ENCODE data around the gene ALDH16A1. TPM values are rescaled to one million over a fixed set of nuclear protein-coding genes. Genes with fewer than 3 reads are reported as not detected.

The ALDH16A1 gene
- total and polyA plus RNA-seq, 2 of the 8 experiments (the other 6 are each of a cell fraction or from before 2014, with no cell fraction given), result 30.5 to 34.3 TPM

DNA sequence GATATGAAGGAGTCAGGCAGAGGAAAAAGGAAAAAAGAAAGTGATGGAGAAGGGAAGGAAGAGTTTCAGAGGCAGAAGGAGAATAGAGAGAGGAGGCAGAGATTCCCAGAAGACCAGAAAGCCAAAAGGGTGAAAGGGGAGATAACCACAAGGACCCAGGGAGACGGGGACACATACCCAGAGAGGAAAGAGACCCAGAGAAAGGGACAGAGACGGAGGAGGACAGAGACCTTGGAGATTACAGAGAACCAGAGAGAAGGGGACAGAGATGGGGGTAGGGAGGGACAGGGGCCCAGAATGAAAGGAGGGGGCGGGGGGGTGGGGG, 31.2 kb upstream of the ALDH16A1 start (continued):
- TF ChIP-seq, protein P1, sequence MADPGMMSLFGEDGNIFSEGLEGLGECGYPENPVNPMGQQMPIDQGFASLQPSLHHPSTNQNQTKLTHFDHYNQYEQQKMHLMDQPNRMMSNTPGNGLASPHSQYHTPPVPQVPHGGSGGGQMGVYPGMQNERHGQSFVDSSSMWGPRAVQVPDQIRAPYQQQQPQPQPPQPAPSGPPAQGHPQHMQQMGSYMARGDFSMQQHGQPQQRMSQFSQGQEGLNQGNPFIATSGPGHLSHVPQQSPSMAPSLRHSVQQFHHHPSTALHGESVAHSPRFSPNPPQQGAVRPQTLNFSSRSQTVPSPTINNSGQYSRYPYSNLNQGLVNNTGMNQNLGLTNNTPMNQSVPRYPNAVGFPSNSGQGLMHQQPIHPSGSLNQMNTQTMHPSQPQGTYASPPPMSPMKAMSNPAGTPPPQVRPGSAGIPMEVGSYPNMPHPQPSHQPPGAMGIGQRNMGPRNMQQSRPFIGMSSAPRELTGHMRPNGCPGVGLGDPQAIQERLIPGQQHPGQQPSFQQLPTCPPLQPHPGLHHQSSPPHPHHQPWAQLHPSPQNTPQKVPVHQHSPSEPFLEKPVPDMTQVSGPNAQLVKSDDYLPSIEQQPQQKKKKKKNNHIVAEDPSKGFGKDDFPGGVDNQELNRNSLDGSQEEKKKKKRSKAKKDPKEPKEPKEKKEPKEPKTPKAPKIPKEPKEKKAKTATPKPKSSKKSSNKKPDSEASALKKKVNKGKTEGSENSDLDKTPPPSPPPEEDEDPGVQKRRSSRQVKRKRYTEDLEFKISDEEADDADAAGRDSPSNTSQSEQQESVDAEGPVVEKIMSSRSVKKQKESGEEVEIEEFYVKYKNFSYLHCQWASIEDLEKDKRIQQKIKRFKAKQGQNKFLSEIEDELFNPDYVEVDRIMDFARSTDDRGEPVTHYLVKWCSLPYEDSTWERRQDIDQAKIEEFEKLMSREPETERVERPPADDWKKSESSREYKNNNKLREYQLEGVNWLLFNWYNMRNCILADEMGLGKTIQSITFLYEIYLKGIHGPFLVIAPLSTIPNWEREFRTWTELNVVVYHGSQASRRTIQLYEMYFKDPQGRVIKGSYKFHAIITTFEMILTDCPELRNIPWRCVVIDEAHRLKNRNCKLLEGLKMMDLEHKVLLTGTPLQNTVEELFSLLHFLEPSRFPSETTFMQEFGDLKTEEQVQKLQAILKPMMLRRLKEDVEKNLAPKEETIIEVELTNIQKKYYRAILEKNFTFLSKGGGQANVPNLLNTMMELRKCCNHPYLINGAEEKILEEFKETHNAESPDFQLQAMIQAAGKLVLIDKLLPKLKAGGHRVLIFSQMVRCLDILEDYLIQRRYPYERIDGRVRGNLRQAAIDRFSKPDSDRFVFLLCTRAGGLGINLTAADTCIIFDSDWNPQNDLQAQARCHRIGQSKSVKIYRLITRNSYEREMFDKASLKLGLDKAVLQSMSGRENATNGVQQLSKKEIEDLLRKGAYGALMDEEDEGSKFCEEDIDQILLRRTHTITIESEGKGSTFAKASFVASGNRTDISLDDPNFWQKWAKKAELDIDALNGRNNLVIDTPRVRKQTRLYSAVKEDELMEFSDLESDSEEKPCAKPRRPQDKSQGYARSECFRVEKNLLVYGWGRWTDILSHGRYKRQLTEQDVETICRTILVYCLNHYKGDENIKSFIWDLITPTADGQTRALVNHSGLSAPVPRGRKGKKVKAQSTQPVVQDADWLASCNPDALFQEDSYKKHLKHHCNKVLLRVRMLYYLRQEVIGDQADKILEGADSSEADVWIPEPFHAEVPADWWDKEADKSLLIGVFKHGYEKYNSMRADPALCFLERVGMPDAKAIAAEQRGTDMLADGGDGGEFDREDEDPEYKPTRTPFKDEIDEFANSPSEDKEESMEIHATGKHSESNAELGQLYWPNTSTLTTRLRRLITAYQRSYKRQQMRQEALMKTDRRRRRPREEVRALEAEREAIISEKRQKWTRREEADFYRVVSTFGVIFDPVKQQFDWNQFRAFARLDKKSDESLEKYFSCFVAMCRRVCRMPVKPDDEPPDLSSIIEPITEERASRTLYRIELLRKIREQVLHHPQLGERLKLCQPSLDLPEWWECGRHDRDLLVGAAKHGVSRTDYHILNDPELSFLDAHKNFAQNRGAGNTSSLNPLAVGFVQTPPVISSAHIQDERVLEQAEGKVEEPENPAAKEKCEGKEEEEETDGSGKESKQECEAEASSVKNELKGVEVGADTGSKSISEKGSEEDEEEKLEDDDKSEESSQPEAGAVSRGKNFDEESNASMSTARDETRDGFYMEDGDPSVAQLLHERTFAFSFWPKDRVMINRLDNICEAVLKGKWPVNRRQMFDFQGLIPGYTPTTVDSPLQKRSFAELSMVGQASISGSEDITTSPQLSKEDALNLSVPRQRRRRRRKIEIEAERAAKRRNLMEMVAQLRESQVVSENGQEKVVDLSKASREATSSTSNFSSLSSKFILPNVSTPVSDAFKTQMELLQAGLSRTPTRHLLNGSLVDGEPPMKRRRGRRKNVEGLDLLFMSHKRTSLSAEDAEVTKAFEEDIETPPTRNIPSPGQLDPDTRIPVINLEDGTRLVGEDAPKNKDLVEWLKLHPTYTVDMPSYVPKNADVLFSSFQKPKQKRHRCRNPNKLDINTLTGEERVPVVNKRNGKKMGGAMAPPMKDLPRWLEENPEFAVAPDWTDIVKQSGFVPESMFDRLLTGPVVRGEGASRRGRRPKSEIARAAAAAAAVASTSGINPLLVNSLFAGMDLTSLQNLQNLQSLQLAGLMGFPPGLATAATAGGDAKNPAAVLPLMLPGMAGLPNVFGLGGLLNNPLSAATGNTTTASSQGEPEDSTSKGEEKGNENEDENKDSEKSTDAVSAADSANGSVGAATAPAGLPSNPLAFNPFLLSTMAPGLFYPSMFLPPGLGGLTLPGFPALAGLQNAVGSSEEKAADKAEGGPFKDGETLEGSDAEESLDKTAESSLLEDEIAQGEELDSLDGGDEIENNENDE (IDR thresholded peaks at IDR 0.05; ENCODE audit: insufficient replicate concordance, low read length), result no peak
- no peak for TF ChIP-seq TEAD4 (IDR thresholded peaks at IDR 0.05; ENCODE audit: low read depth, low read length)

Measured in H1 (cell line).